SK-N-SH (cell line): ENCODE results near the gene ANKRD44. TPM values are rescaled to one million over a fixed set of nuclear protein-coding genes. Genes with fewer than 3 reads are reported as not detected.

Experiments
- CTCF ChIA-PET: fragments of 300-600, 350-600 bp; formaldehyde crosslinking; extraction: SDS; loops from one replicate; lab custom pipeline; 2021; lab: Yijun Ruan, JAX
- POLR2A ChIA-PET: fragments of 350-600 bp; sonication (Branson Sonifier 250); formaldehyde crosslinking; extraction: SDS; loops from one replicate; lab custom pipeline; 2020; ENCODE audit warnings: antibody characterized with exemption, inconsistent platforms; lab: Yijun Ruan, JAX
- DNase-seq: peaks from one replicate; pipeline ENCODE4 v3.0.0; 2012
- H2AFZ ChIP-seq: fragments of 200-600 bp; sonication (generic); 2 replicates; pipeline ENCODE4 v1.8.1; 2016; ENCODE audit warnings: antibody characterized with exemption, mild to moderate bottlenecking, low read depth
- H3F3A ChIP-seq: fragments of 200-600 bp; sonication (generic); replicated peaks from 2 replicates; pipeline ENCODE3; 2016; ENCODE audit warnings: antibody characterized with exemption, mild to moderate bottlenecking; ENCODE audit not compliant: insufficient read depth
- H3K27ac ChIP-seq, 2 experiments: fragments of 200-500 bp in 1 of 2; fragments of 200-600 bp in 1 of 2; sonication (Bioruptor generic) in 1 of 2; sonication (generic), shearing (Covaris generic) in 1 of 2; 2 replicates each; pipeline versions ENCODE4 v1.5.1 to v1.6.1; 2014 to 2016; ENCODE audit warnings: low read depth in 2 of 2, inconsistent platforms in 1 of 2, low read length in 1 of 2, mild to moderate bottlenecking in 1 of 2, mixed read lengths in 1 of 2
- H3K27me3 ChIP-seq: fragments of 200-600 bp; sonication (generic), shearing (Covaris generic); 2 replicates; pipeline ENCODE4 v1.6.1; 2016; ENCODE audit warnings: mixed run types; ENCODE audit not compliant: insufficient read depth
- H3K36me3 ChIP-seq, 2 experiments: fragments of 200-500 bp in 1 of 2; fragments of 200-600 bp in 1 of 2; sonication (Bioruptor generic) in 1 of 2; sonication (generic) in 1 of 2; replicated peaks in 1 of 2; 2 replicates each; pipeline versions ENCODE3 to v1.5.1; 2014 to 2016; ENCODE audit warnings: low read length in 1 of 2, mild to moderate bottlenecking in 1 of 2; ENCODE audit not compliant: insufficient read depth in 2 of 2, control insufficient read depth in 1 of 2
- H3K4me1 ChIP-seq, 2 experiments: fragments of 200-500 bp in 1 of 2; fragments of 200-600 bp in 1 of 2; sonication (Bioruptor generic) in 1 of 2; sonication (generic), shearing (Covaris generic) in 1 of 2; 2 replicates each; pipeline versions ENCODE4 v1.5.1 to v1.6.1; 2014 to 2016; ENCODE audit warnings: low read depth in 1 of 2, low read length in 1 of 2, mixed run types in 1 of 2; ENCODE audit not compliant: insufficient read depth in 2 of 2, control insufficient read depth in 1 of 2
- H3K4me2 ChIP-seq: fragments of 200-600 bp; sonication (generic), shearing (Covaris generic); 2 replicates; pipeline ENCODE4 v1.6.1; 2017; ENCODE audit warnings: mixed run types
- H3K4me3 ChIP-seq, 2 experiments: fragments of 200-500 bp in 1 of 2; fragments of 200-600 bp in 1 of 2; sonication (Bioruptor generic) in 1 of 2; sonication (generic), shearing (Covaris generic) in 1 of 2; 2 replicates each; pipeline versions ENCODE4 v1.5.1 to v1.8.1; 2014 to 2016; ENCODE audit warnings: low read depth in 2 of 2, inconsistent platforms in 1 of 2, low read length in 1 of 2, mild to moderate bottlenecking in 1 of 2, mixed read lengths in 1 of 2, moderate library complexity in 1 of 2
- H3K79me2 ChIP-seq: fragments of 200-600 bp; sonication (generic); 2 replicates; pipeline ENCODE4 v1.8.1; 2017; ENCODE audit warnings: mild to moderate bottlenecking; ENCODE audit not compliant: insufficient read depth
- H3K9ac ChIP-seq: fragments of 200-600 bp; sonication (generic); 2 replicates; pipeline ENCODE4 v1.6.1; 2017; ENCODE audit warnings: mixed run types
- H3K9me2 ChIP-seq: fragments of 200-600 bp; sonication (generic); 2 replicates; pipeline ENCODE4 v1.6.1; 2017; ENCODE audit warnings: mixed run types
- H3K9me3 ChIP-seq: fragments of 200-600 bp; sonication (generic); 2 replicates; pipeline ENCODE4 v1.6.1; 2017; ENCODE audit warnings: mixed run types, mild to moderate bottlenecking, moderate library complexity
- H4K20me1 ChIP-seq: fragments of 200-600 bp; sonication (generic); 2 replicates; pipeline ENCODE4 v1.6.1; 2017; ENCODE audit warnings: mild to moderate bottlenecking, mixed run types; ENCODE audit not compliant: insufficient read depth
- CHD2 ChIP-seq: fragments of 150-350 bp; IDR thresholded peaks from 2 replicates; pipeline ENCODE4 v1.6.1; 2018; ENCODE audit warnings: low read length; ENCODE audit not compliant: partially characterized antibody
- CTCF ChIP-seq: fragments of 200-600 bp; sonication (generic); IDR thresholded peaks from 2 replicates; pipeline ENCODE4 v1.6.1; 2017; ENCODE audit warnings: antibody characterized with exemption, mild to moderate bottlenecking, moderate library complexity
- EP300 ChIP-seq, 2 experiments: IDR thresholded peaks; 2 replicates each; pipeline versions ENCODE4 v1.4.0 to v1.6.1; 2012; ENCODE audit warnings: borderline replicate concordance in 1 of 2, low read depth in 1 of 2, low read length in 1 of 2
- FOSL2 ChIP-seq: IDR thresholded peaks from 2 replicates; pipeline ENCODE4 v1.4.0; 2012; ENCODE audit warnings: low read depth, mild to moderate bottlenecking, moderate library complexity, borderline replicate concordance
- FOXJ3 ChIP-seq: sonication (generic); formaldehyde crosslinking; IDR thresholded peaks from 2 replicates; pipeline ENCODE4 v1.5.1; 2020; ENCODE audit warnings: mild to moderate bottlenecking, missing genetic modification reagents
- FOXM1 ChIP-seq: IDR thresholded peaks from 2 replicates; pipeline ENCODE4 v1.4.0; 2012; ENCODE audit warnings: low read depth, mild to moderate bottlenecking
- GABPA ChIP-seq: IDR thresholded peaks from 2 replicates; pipeline ENCODE4 v1.4.0; 2012; ENCODE audit warnings: low read depth, mild to moderate bottlenecking
- GATA2 ChIP-seq: sonication (generic); formaldehyde crosslinking; IDR thresholded peaks from 2 replicates; pipeline ENCODE4 v1.5.0; 2020; ENCODE audit warnings: mild to moderate bottlenecking, missing genetic modification reagents
- IRF3 ChIP-seq: fragments of 150-350 bp; IDR thresholded peaks from 2 replicates; pipeline ENCODE4 v1.6.1; 2016; ENCODE audit warnings: mild to moderate bottlenecking, low read depth, low read length
- JUND ChIP-seq: IDR thresholded peaks from 2 replicates; pipeline ENCODE4 v1.4.0; 2012
- MEF2A ChIP-seq: IDR thresholded peaks from 2 replicates; pipeline ENCODE4 v1.4.0; 2012; ENCODE audit warnings: low read depth, borderline replicate concordance
- MXI1 ChIP-seq: IDR thresholded peaks from 2 replicates; pipeline ENCODE4 v1.6.1; 2012; ENCODE audit warnings: mild to moderate bottlenecking, low read depth, low read length, improper control_type of control experiment
- NFIC ChIP-seq: IDR thresholded peaks from 2 replicates; pipeline ENCODE4 v1.4.0; 2012; ENCODE audit warnings: borderline replicate concordance
- NRF1 ChIP-seq: IDR thresholded peaks from 2 replicates; pipeline ENCODE4 v1.6.1; 2012; ENCODE audit warnings: low read depth, mild to moderate bottlenecking, low read length
- PBX3 ChIP-seq: IDR thresholded peaks from 2 replicates; pipeline ENCODE4; 2012
- POLR2AphosphoS5 ChIP-seq: IDR thresholded peaks from 2 replicates; pipeline ENCODE4 v1.6.1; 2012; ENCODE audit warnings: low read depth, low read length
- RAD21 ChIP-seq: IDR thresholded peaks from 2 replicates; pipeline ENCODE4 v1.6.1; 2012; ENCODE audit warnings: mild to moderate bottlenecking, low read length
- RCOR1 ChIP-seq: fragments of 150-350 bp; IDR thresholded peaks from 2 replicates; pipeline ENCODE4 v1.6.1; 2017; ENCODE audit warnings: antibody characterized with exemption, low read length
- RFX5 ChIP-seq: IDR thresholded peaks from 2 replicates; pipeline ENCODE4 v1.6.1; 2012; ENCODE audit warnings: mild to moderate bottlenecking, improper control_type of control experiment, low read length
- RXRA ChIP-seq: IDR thresholded peaks from 2 replicates; pipeline ENCODE4 v1.4.0; 2012; ENCODE audit warnings: low read depth, mild to moderate bottlenecking, borderline replicate concordance
- SMC3 ChIP-seq: IDR thresholded peaks from 2 replicates; pipeline ENCODE4 v1.6.1; 2012; ENCODE audit warnings: low read depth, low read length, improper control_type of control experiment
- TAF1 ChIP-seq: IDR thresholded peaks from 2 replicates; pipeline ENCODE4 v1.6.1; 2012; ENCODE audit warnings: low read depth, mild to moderate bottlenecking, low read length, moderate library complexity, borderline replicate concordance
- TCF12 ChIP-seq: IDR thresholded peaks from 2 replicates; pipeline ENCODE4 v1.4.0; 2012
- TEAD4 ChIP-seq: IDR thresholded peaks from 2 replicates; pipeline ENCODE4 v1.4.0; 2012; ENCODE audit warnings: mild to moderate bottlenecking, borderline replicate concordance; ENCODE audit not compliant: insufficient read depth
- USF1 ChIP-seq: IDR thresholded peaks from 2 replicates; pipeline ENCODE4 v1.4.0; 2012; ENCODE audit warnings: low read depth, borderline replicate concordance
- YY1 ChIP-seq: IDR thresholded peaks from 2 replicates; pipeline ENCODE4 v1.4.0; 2012; ENCODE audit warnings: low read depth, mild to moderate bottlenecking
- ZBTB33 ChIP-seq: IDR thresholded peaks from 2 replicates; pipeline ENCODE4 v1.4.0; 2012; ENCODE audit warnings: low read depth, borderline replicate concordance
- WGBS: methylation state at CpG from one replicate; pipeline ENCODE4 v1.1.6; 2017; ENCODE audit warnings: low lambda C conversion rate; 5-methylcytosine and 5-hydroxymethylcytosine counted together
- polyA plus RNA-seq, 3 experiments: library from polyadenylated mRNA; depleted of rRNA; stranded (reverse); fragments of >200 nt; gene quantifications; 2 replicates each; pipeline ENCODE4 v1.2.3, GENCODE V29; 2012

ANKRD44 gene
- polyA plus RNA-seq, 1 of the 3 experiments (the other 2 are of a cell fraction): 12.5 TPM

- no peaks in the 10 kb centered on the region for H3K9me2 ChIP-seq
- peak overlapping the region; percentile 49 to 99 for H3K27ac ChIP-seq
- H3K27me3 ChIP-seq: no peaks in the 10 kb centered on the region
- peak overlapping the region; percentile 45 for H3K4me2 ChIP-seq
- H3K4me1 ChIP-seq: peaks cover 6 to 41% of the 10 kb centered on the region in 2 experiments; a peak in 3 of 4 replicates
- H3K9ac ChIP-seq: no peak overlapping the region
- H2AFZ ChIP-seq: no peak overlapping the region
- H3K79me2 ChIP-seq: no peaks in the 10 kb centered on the region
- H3F3A ChIP-seq: peaks cover 14% of the 10 kb centered on the region
- no peaks in the 10 kb centered on the region for H3K36me3 ChIP-seq
- no peaks in the 10 kb centered on the region for H3K9me3 ChIP-seq
- DNase-seq: peak; percentile 70
- no peaks in the 10 kb centered on the region for H4K20me1 ChIP-seq
- no peak overlapping the region; a peak in 1 of 4 replicates for H3K4me3 ChIP-seq
- WGBS: 23% methylated on average over 12 of the region's 12 CpGs
- CTCF ChIA-PET: interaction anchor here (0.6 to 7.2 kb wide), 11 partner anchors 10 to 199 kb away, joined by 3 to 43 read pairs (median 4); partner anchors contain the start of gene ANKRD44
- POLR2A ChIA-PET: interaction anchor here (0.9 to 1.3 kb wide), 3 partner anchors 75 to 130 kb away, joined by 3 to 4 read pairs (median 3); no protein-coding TSS in a partner anchor
- no peak for TF ChIP-seq FOXM1
- TF ChIP-seq TEAD4: peak; percentile 49; the same call in 1 of the 2 replicates
- no peak for TF ChIP-seq NRF1
- TF ChIP-seq SMC3: no peak
- peak; percentile 33; the same call in 1 of the 2 replicates for TF ChIP-seq MEF2A
- peak; percentile 67; the same call in 1 of the 2 replicates for TF ChIP-seq GATA2 (CRISPR knock-in tag)
- TF ChIP-seq USF1: 0 out of 2 replicates have a peak, but pooled peaks have one; percentile 15
- no peak for TF ChIP-seq GABPA
- TF ChIP-seq POLR2AphosphoS5: no peak; the same call in 1 of the 2 replicates
- TF ChIP-seq RXRA: peak; percentile 45; the same call in 1 of the 2 replicates
- TF ChIP-seq CTCF: no peak
- TF ChIP-seq RFX5: no peak
- peak; percentile 76 to 91 for TF ChIP-seq EP300 (IDR thresholded peaks at IDR 0.05; ENCODE audit: borderline replicate concordance in 1 of 2, low read depth in 1 of 2, low read length in 1 of 2)
- no peak for TF ChIP-seq TAF1
- TF ChIP-seq ZBTB33: no peak
- peak; percentile 79 for TF ChIP-seq CHD2
- peak; percentile 95 for TF ChIP-seq MXI1
- TF ChIP-seq JUND: peak; percentile 62
- 0 out of 2 replicates have a peak, but pooled peaks have one; percentile 29 for TF ChIP-seq YY1
- peak; percentile 95 for TF ChIP-seq NFIC
- peak; percentile 52; the same call in 1 of the 2 replicates for TF ChIP-seq FOSL2
- peak; percentile 76 for TF ChIP-seq PBX3
- peak; percentile 74 for TF ChIP-seq TCF12
- peak; percentile 84 for TF ChIP-seq FOXJ3 (CRISPR knock-in tag)
- peak; percentile 64; the same call in 1 of the 2 replicates for TF ChIP-seq RCOR1
- TF ChIP-seq IRF3: no peak
- no peak; the same call in 1 of the 2 replicates for TF ChIP-seq RAD21
These were observed 130.7 kb downstream of the ANKRD44 start for GRCh38 chr2:197179744-197180498.
